ENCODE measurements around the gene NAP1L1. TPM values are rescaled to one million over a fixed set of nuclear protein-coding genes. Genes with fewer than 3 reads are reported as not detected.

NAP1L1 gene
- total and polyA plus RNA-seq, 2 experiments from 2014 or later: 180 to 190 TPM

DNA sequence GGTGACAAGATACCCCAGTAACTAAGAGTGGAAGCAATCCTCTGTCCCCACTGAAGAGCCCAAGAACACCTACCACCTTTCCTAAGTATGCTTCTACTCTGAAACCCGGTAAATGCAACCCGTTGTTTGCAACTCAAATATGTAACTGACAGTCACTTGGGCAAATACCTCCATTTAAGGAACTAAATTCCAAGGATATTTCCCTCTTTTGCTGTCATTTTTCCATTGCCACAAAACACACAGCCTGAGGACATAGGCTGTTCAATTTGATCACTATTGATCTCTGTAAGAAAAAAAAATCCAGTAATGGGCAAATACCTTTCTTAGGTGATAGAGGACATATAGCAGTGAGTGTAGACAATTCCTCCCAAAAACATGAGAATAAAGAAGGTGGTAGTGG lies 46.3 kb downstream of the NAP1L1 start:
- WGBS, 2 experiments (ENCODE audit: low coverage in 1 of 2, low lambda C conversion rate in 2 of 2, missing lambda C conversion rate in 2 of 2): 24 to 31% methylated on average over 2 of the region's 2 CpGs
- no peaks in the 10 kb centered on the region for H3K9me2 ChIP-seq (ENCODE audit: insufficient read depth)
- H3K4me3 ChIP-seq: no peak overlapping the region
- peaks cover 22% of the 10 kb centered on the region for H3K79me2 ChIP-seq (ENCODE audit: insufficient read depth)
- H3K9ac ChIP-seq: no peak overlapping the region
- peaks cover 8% of the 10 kb centered on the region; the same call in 1 of the 2 replicates for H3K36me3 ChIP-seq (ENCODE audit: low read depth)
- in situ Hi-C loops (cut with MboI): loop anchor here (5.0 kb wide), 1 partner anchor 511 kb away; no protein-coding TSS in a partner anchor
- no peak overlapping the region for H3K4me2 ChIP-seq (ENCODE audit: unreplicated experiment)
- H3K27ac ChIP-seq: no peak overlapping the region
- H3F3A ChIP-seq (ENCODE audit: insufficient read depth): peaks cover 86% of the 10 kb centered on the region
- DNase-seq: no peak
- TF ChIP-seq EZH2phosphoT487 (IDR thresholded peaks at IDR 0.05; ENCODE audit: insufficient read depth, low read depth) (no peak), EZH2 (IDR thresholded peaks at IDR 0.05; ENCODE audit: insufficient read depth, poor library complexity, severe bottlenecking) (no peak)
- peaks cover 29% of the 10 kb centered on the region for H3K4me1 ChIP-seq (ENCODE audit: insufficient read depth)
- no peak overlapping the region for H2AFZ ChIP-seq
- no peaks in the 10 kb centered on the region for H3K27me3 ChIP-seq (replicated peaks; ENCODE audit: insufficient read depth)
- no peaks in the 10 kb centered on the region for H4K20me1 ChIP-seq (ENCODE audit: insufficient read depth)
- H3K9me3 ChIP-seq (ENCODE audit: low read depth): no peaks in the 10 kb centered on the region

DNA sequence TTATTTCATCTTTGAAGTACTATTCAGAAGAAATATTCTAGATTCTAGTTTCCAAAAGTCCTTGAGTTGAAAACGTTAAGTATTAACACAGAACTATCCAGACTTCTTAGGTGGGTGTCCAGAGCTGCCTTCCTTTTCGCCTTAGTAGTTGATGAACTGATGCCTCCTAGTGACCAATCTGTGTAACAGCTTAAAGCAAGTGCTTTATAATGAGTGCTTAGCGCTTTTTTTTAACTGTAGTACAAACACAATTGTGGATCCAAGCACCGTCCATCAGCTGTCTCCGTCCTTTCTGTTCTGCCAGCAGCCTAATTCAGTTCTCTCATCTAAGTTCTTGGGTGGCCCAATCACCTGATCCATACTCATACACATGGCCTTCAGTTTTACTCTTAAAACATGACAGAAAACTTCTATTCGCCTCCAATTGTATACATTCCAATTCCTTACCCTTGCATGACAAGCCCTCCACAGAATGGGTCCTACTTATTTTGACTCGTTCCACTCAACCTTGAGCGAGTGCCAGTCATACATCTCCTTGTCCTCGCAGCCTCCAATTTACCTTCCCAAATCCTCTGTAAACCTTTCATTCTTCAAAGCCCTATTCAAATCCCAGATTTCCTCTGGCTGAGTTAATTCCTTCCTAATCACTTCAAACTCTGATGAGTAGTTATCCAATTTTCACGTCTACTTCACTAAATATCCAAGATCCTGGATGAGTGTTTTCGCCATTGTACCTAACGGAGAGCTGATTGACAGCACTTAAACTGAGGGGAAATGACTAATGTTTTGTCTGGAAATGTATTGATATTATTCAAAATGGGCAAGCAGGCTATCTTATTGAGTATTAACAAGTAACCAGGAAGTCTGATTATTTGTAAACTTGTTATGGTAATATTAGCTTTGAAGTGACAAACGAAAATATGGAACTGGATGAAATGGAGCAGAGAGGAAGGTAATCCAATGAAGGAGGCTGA lies 47.1 kb downstream of the NAP1L1 start:
- Histone ChIP-seq H3F3A (ENCODE audit: insufficient read depth) (peaks cover 86% of the 10 kb centered on the region), H3K9me3 (ENCODE audit: low read depth) (no peaks in the 10 kb centered on the region), H3K4me1 (ENCODE audit: insufficient read depth) (peaks cover 32% of the 10 kb centered on the region), H2AFZ (no peak overlapping the region), H3K9ac (no peak overlapping the region), H4K20me1 (ENCODE audit: insufficient read depth) (no peaks in the 10 kb centered on the region), H3K79me2 (ENCODE audit: insufficient read depth) (peaks cover 22% of the 10 kb centered on the region), H3K36me3 (ENCODE audit: low read depth) (no peaks in the 10 kb centered on the region), H3K27me3 (replicated peaks; ENCODE audit: insufficient read depth) (no peaks in the 10 kb centered on the region), H3K9me2 (ENCODE audit: insufficient read depth) (no peaks in the 10 kb centered on the region), H3K27ac (no peak overlapping the region), H3K4me2 (ENCODE audit: unreplicated experiment) (peak overlapping the region; percentile 0), H3K4me3 (no peak overlapping the region)
- peak; percentile 89 for DNase-seq
- 30 to 32% methylated on average over 13 of the region's 13 CpGs for WGBS, 2 experiments (ENCODE audit: low coverage in 1 of 2, low lambda C conversion rate in 2 of 2, missing lambda C conversion rate in 2 of 2)
- TF ChIP-seq EZH2phosphoT487 (IDR thresholded peaks at IDR 0.05; ENCODE audit: insufficient read depth, low read depth): no peak
- no peak for TF ChIP-seq EZH2 (IDR thresholded peaks at IDR 0.05; ENCODE audit: insufficient read depth, poor library complexity, severe bottlenecking)
- in situ Hi-C loops (cut with MboI): loop anchor here (5.0 kb wide), 1 partner anchor 510 kb away; no protein-coding TSS in a partner anchor

DNA sequence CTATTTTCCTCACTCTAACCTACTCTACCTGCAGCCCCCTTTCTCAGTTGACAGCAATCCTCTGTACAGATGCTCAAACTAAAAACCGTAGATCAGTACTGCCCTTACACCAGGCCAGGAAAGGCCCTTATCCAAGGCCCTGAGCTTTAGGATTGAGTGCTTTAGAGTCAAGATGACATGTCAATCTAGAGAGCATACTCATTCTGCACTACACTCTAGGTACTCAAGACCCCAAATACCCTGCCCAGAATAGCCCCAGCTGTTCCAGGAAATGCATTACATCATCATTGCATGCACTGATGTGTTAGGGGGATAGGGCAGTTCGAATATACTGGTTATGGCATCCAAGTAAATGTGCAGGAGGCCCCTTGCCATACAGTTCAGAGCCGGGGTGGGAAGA lies 49.4 kb downstream of the NAP1L1 start:
- H3F3A ChIP-seq (ENCODE audit: insufficient read depth): peaks cover 70% of the 10 kb centered on the region
- TF ChIP-seq EZH2phosphoT487 (IDR thresholded peaks at IDR 0.05; ENCODE audit: insufficient read depth, low read depth) (no peak), EZH2 (IDR thresholded peaks at IDR 0.05; ENCODE audit: insufficient read depth, poor library complexity, severe bottlenecking) (no peak)
- no peak overlapping the region for H3K9ac ChIP-seq
- no peaks in the 10 kb centered on the region for H4K20me1 ChIP-seq (ENCODE audit: insufficient read depth)
- in situ Hi-C loops (cut with MboI): loop anchor here (5.0 kb wide), 1 partner anchor 508 kb away; no protein-coding TSS in a partner anchor
- H2AFZ ChIP-seq: no peak overlapping the region
- H3K9me2 ChIP-seq (ENCODE audit: insufficient read depth): no peaks in the 10 kb centered on the region
- H3K36me3 ChIP-seq (ENCODE audit: low read depth): no peaks in the 10 kb centered on the region
- no peak overlapping the region for H3K27ac ChIP-seq
- no peaks in the 10 kb centered on the region for H3K9me3 ChIP-seq (ENCODE audit: low read depth)
- H3K4me1 ChIP-seq (ENCODE audit: insufficient read depth): peaks cover 32% of the 10 kb centered on the region
- DNase-seq: no peak
- no peak overlapping the region for H3K4me3 ChIP-seq
- H3K4me2 ChIP-seq (ENCODE audit: unreplicated experiment): no peak overlapping the region
- 82 to 83% methylated on average over 3 of the region's 3 CpGs for WGBS, 2 experiments (ENCODE audit: low coverage in 1 of 2, low lambda C conversion rate in 2 of 2, missing lambda C conversion rate in 2 of 2)
- H3K79me2 ChIP-seq (ENCODE audit: insufficient read depth): peaks cover 34% of the 10 kb centered on the region
- H3K27me3 ChIP-seq (replicated peaks; ENCODE audit: insufficient read depth): no peaks in the 10 kb centered on the region

DNA sequence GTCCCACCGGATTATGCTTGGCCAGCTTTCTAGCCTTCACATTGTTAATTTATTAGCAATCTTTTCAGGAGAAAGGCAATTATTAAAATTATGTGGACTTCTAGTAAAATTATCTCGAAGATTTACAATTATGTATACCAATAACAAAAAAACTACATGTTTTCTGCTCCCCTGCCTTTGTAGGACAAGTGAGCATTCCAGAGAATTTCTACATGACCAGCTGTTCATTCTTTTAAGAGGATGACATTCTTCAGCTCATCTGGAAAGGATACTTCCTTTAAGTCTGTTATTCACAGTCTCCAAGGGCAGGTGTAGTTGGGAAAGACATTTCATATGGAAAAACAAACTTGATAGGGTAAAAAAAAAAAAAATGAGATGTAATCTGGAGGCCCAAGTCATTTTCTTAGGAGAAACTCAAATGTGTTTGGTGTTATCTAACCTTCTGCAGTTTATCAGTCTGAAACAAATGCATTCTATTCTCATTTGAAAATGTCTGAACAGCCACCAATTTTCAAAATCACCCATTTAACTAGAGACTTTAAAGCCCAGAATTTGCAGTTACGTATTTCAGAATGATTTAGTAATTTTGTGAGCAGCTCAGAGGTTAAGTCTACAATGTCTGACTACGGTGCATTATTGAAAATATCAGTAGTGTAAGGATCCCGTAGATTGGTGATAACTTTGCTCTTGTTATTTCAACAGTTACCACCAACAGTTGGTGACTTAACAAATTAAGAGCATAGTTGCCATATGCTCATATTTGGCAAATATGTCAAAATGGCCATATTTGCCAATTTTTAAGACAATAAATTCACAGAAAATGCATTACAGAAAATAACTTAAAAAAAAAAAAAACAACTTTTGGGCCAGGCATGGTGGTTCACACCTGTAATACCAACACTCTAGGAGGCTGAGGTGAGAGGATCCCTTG lies 51.1 kb downstream of the NAP1L1 start:
- peak overlapping the region; percentile 92 for H3K4me3 ChIP-seq
- no peaks in the 10 kb centered on the region for H3K27me3 ChIP-seq (replicated peaks; ENCODE audit: insufficient read depth)
- TF ChIP-seq EZH2phosphoT487 (IDR thresholded peaks at IDR 0.05; ENCODE audit: insufficient read depth, low read depth): no peak
- H3K9me2 ChIP-seq (ENCODE audit: insufficient read depth): no peaks in the 10 kb centered on the region
- peaks cover 12% of the 10 kb centered on the region for H3K36me3 ChIP-seq (ENCODE audit: low read depth)
- no peaks in the 10 kb centered on the region for H3K9me3 ChIP-seq (ENCODE audit: low read depth)
- H3K4me1 ChIP-seq (ENCODE audit: insufficient read depth): peaks cover 25% of the 10 kb centered on the region
- peak overlapping the region; percentile 78 for H2AFZ ChIP-seq
- H3K4me2 ChIP-seq (ENCODE audit: unreplicated experiment): peak overlapping the region; percentile 92
- H3F3A ChIP-seq (ENCODE audit: insufficient read depth): peaks cover 67% of the 10 kb centered on the region
- H3K27ac ChIP-seq: peak overlapping the region; percentile 96
- peaks cover 51% of the 10 kb centered on the region for H3K79me2 ChIP-seq (ENCODE audit: insufficient read depth)
- in situ Hi-C loops (cut with MboI): no loop called here
- H4K20me1 ChIP-seq (ENCODE audit: insufficient read depth): no peaks in the 10 kb centered on the region
- H3K9ac ChIP-seq: peak overlapping the region; percentile 95
- 85 to 87% methylated on average over 5 of the region's 5 CpGs for WGBS, 2 experiments (ENCODE audit: low coverage in 1 of 2, low lambda C conversion rate in 2 of 2, missing lambda C conversion rate in 2 of 2)
- peak; percentile 51 for DNase-seq

Data from GM23248 (cell line).